ENCODE results near the gene NHLH2.

The NHLH2 gene

GRCh38 chr1:115873184-115873583 is 32.3 kb upstream of the NHLH2 start:
- no peaks in the 10 kb centered on the region for H3K36me3 ChIP-seq (ENCODE audit: low read length)
- H3K4me3 ChIP-seq (ENCODE audit: insufficient read depth, low read length, poor library complexity, severe bottlenecking): no peak overlapping the region
- H3K79me2 ChIP-seq (ENCODE audit: insufficient read depth, low read length): no peaks in the 10 kb centered on the region
- no peaks in the 10 kb centered on the region for H3K9me3 ChIP-seq (ENCODE audit: insufficient read depth, low read length)
- no peaks in the 10 kb centered on the region for H4K20me1 ChIP-seq (ENCODE audit: low read depth, low read length)
- no peaks in the 10 kb centered on the region for H3K9me2 ChIP-seq (replicated peaks; ENCODE audit: insufficient read depth, low read length)
- no peak overlapping the region for H3K4me2 ChIP-seq (ENCODE audit: low read depth, low read length, poor library complexity, severe bottlenecking)
- TF ChIP-seq CTCF (IDR thresholded peaks at IDR 0.05; ENCODE audit: insufficient read depth, low read length, poor library complexity, severe bottlenecking) (no peak), EZH2phosphoT487 (conservative IDR thresholded peaks at IDR 0.05; ENCODE audit: low read length) (no peak)
- no peaks in the 10 kb centered on the region for H3K27me3 ChIP-seq (ENCODE audit: low read length)
- H3K9ac ChIP-seq (ENCODE audit: low read length): no peak overlapping the region
- H3K27ac ChIP-seq (ENCODE audit: low read depth, low read length): no peak overlapping the region
- H3F3A ChIP-seq (ENCODE audit: insufficient read depth): no peaks in the 10 kb centered on the region
- no peak overlapping the region for H2AFZ ChIP-seq (ENCODE audit: low read depth, low read length, severe bottlenecking)

- no peaks in the 10 kb centered on the region for H3K9me3 ChIP-seq (ENCODE audit: insufficient read depth, low read length)
- TF ChIP-seq EZH2phosphoT487 (conservative IDR thresholded peaks at IDR 0.05; ENCODE audit: low read length): no peak
- no peak for TF ChIP-seq CTCF (IDR thresholded peaks at IDR 0.05; ENCODE audit: insufficient read depth, low read length, poor library complexity, severe bottlenecking)
- H3K4me3 ChIP-seq (ENCODE audit: insufficient read depth, low read length, poor library complexity, severe bottlenecking): no peak overlapping the region
- H3K27ac ChIP-seq (ENCODE audit: low read depth, low read length): no peak overlapping the region
- no peak overlapping the region for H3K4me2 ChIP-seq (ENCODE audit: low read depth, low read length, poor library complexity, severe bottlenecking)
- H2AFZ ChIP-seq (ENCODE audit: low read depth, low read length, severe bottlenecking): no peak overlapping the region
- no peaks in the 10 kb centered on the region for H3K27me3 ChIP-seq (ENCODE audit: low read length)
- no peaks in the 10 kb centered on the region for H3K79me2 ChIP-seq (ENCODE audit: insufficient read depth, low read length)
- no peaks in the 10 kb centered on the region for H3K36me3 ChIP-seq (ENCODE audit: low read length)
- H3K9me2 ChIP-seq (replicated peaks; ENCODE audit: insufficient read depth, low read length): no peaks in the 10 kb centered on the region
- H4K20me1 ChIP-seq (ENCODE audit: low read depth, low read length): no peaks in the 10 kb centered on the region
- H3K9ac ChIP-seq (ENCODE audit: low read length): no peak overlapping the region
- H3F3A ChIP-seq (ENCODE audit: insufficient read depth): no peaks in the 10 kb centered on the region
These were observed 28.1 kb upstream of the NHLH2 start for GRCh38 chr1:115869064-115869463.

GRCh38 chr1:115867216-115867615 is 26.3 kb upstream of the NHLH2 start:
- Histone ChIP-seq H3K27ac (ENCODE audit: low read depth, low read length) (no peak overlapping the region), H3K4me2 (ENCODE audit: low read depth, low read length, poor library complexity, severe bottlenecking) (no peak overlapping the region), H3K9me2 (replicated peaks; ENCODE audit: insufficient read depth, low read length) (no peaks in the 10 kb centered on the region), H3K4me3 (ENCODE audit: insufficient read depth, low read length, poor library complexity, severe bottlenecking) (no peak overlapping the region), H2AFZ (ENCODE audit: low read depth, low read length, severe bottlenecking) (no peak overlapping the region), H3F3A (ENCODE audit: insufficient read depth) (no peaks in the 10 kb centered on the region), H3K9me3 (ENCODE audit: insufficient read depth, low read length) (no peaks in the 10 kb centered on the region), H3K27me3 (ENCODE audit: low read length) (no peaks in the 10 kb centered on the region), H3K79me2 (ENCODE audit: insufficient read depth, low read length) (no peaks in the 10 kb centered on the region), H4K20me1 (ENCODE audit: low read depth, low read length) (no peaks in the 10 kb centered on the region), H3K9ac (ENCODE audit: low read length) (no peak overlapping the region), H3K36me3 (ENCODE audit: low read length) (no peaks in the 10 kb centered on the region)
- no peak for TF ChIP-seq CTCF (IDR thresholded peaks at IDR 0.05; ENCODE audit: insufficient read depth, low read length, poor library complexity, severe bottlenecking)
- TF ChIP-seq EZH2phosphoT487 (conservative IDR thresholded peaks at IDR 0.05; ENCODE audit: low read length): no peak

All from SU-DHL-6 (cell line).